Breast epithelium (tissue), 3 donors: ENCODE measurements around the gene TOMM7.
"Not testable (repeated sequence)": the region's sequence is repeated elsewhere in the genome, so short reads cannot be mapped to it uniquely, and the experiment has no call there.

Experiments
- POLR2A ChIP-seq: fragments of 450-650 bp; IDR thresholded peaks from one replicate; pipeline ENCODE4 v1.6.1; 2016; ENCODE audit warnings: antibody characterized with exemption, mild to moderate bottlenecking, moderate library complexity
- TF ChIP-seq, protein P1 (sequence below), 3 donors: fragments of 450-650 bp; IDR thresholded peaks; one replicate each; pipeline ENCODE4 v1.5.1; 2016 to 2017; ENCODE audit warnings: antibody characterized with exemption in 3 of 3, mild to moderate bottlenecking in 3 of 3, moderate library complexity in 3 of 3

DNA sequence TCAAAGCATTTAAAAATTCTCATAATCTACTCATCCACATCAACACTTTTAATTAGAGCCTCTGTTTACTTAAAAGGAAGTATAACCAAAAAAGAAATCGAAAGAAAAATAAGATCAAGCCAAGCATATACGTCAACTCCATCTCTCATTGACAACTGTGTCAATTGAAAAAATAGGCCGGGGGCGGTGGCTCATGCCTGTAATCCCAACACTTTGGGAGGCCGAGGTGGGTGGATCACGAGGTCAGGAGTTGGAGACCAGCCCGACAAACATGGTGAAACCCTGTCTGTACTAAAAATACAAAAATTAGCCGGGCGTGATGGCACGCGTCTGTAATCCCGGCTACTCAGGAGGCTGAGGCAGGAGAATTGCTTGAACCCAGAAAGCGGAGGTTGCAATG lies 32.0 kb downstream of the TOMM7 start:
- TF ChIP-seq, protein P1, sequence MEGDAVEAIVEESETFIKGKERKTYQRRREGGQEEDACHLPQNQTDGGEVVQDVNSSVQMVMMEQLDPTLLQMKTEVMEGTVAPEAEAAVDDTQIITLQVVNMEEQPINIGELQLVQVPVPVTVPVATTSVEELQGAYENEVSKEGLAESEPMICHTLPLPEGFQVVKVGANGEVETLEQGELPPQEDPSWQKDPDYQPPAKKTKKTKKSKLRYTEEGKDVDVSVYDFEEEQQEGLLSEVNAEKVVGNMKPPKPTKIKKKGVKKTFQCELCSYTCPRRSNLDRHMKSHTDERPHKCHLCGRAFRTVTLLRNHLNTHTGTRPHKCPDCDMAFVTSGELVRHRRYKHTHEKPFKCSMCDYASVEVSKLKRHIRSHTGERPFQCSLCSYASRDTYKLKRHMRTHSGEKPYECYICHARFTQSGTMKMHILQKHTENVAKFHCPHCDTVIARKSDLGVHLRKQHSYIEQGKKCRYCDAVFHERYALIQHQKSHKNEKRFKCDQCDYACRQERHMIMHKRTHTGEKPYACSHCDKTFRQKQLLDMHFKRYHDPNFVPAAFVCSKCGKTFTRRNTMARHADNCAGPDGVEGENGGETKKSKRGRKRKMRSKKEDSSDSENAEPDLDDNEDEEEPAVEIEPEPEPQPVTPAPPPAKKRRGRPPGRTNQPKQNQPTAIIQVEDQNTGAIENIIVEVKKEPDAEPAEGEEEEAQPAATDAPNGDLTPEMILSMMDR (IDR thresholded peaks at IDR 0.05), result not testable (repeated sequence)
- TF ChIP-seq POLR2A, result not testable (repeated sequence)
